ENCODE results near the gene TMC2. TPM values are rescaled to one million over a fixed set of nuclear protein-coding genes. Genes with fewer than 3 reads are reported as not detected.

The TMC2 gene
- total RNA-seq, 1 donor from 2014 or later = not detected

- Histone ChIP-seq H3K27me3 (ENCODE audit: control insufficient read depth, insufficient read depth, low read length) (peaks cover 13% of the 10 kb centered on the region), H3K4me3 (ENCODE audit: low read depth, low read length) (no peak overlapping the region), H3K36me3 (ENCODE audit: control insufficient read depth, insufficient read depth, low read length) (no peaks in the 10 kb centered on the region)
- FAIRE-seq = no peak
- no peak for TF ChIP-seq CTCF (IDR thresholded peaks at IDR 0.05; ENCODE audit: insufficient read depth, low read length, severe bottlenecking)
- DNase-seq (ENCODE audit: low read depth) = no peak
Observed at GRCh38 chr20:2559279-2559626, 22.9 kb downstream of the TMC2 start.

- TF ChIP-seq CTCF (IDR thresholded peaks at IDR 0.05; ENCODE audit: insufficient read depth, low read length, severe bottlenecking) = no peak
- peaks cover 13% of the 10 kb centered on the region for H3K27me3 ChIP-seq (ENCODE audit: control insufficient read depth, insufficient read depth, low read length)
- no peaks in the 10 kb centered on the region for H3K36me3 ChIP-seq (ENCODE audit: control insufficient read depth, insufficient read depth, low read length)
- DNase-seq (ENCODE audit: low read depth) = no peak
- no peak for FAIRE-seq
- H3K4me3 ChIP-seq (ENCODE audit: low read depth, low read length) = no peak overlapping the region
Observed at GRCh38 chr20:2559651-2560050, 23.3 kb downstream of the TMC2 start.

- Histone ChIP-seq H3K36me3 (ENCODE audit: control insufficient read depth, insufficient read depth, low read length) (no peaks in the 10 kb centered on the region), H3K4me3 (ENCODE audit: low read depth, low read length) (no peak overlapping the region), H3K27me3 (ENCODE audit: control insufficient read depth, insufficient read depth, low read length) (peaks cover 10% of the 10 kb centered on the region)
- no peak for TF ChIP-seq CTCF (IDR thresholded peaks at IDR 0.05; ENCODE audit: insufficient read depth, low read length, severe bottlenecking)
- FAIRE-seq = no peak
- no peak for DNase-seq (ENCODE audit: low read depth)
Observed at GRCh38 chr20:2563116-2563515, 26.7 kb downstream of the TMC2 start.

GRCh38 chr20:2564406-2564805 lies 28.0 kb downstream of the TMC2 start:
- DNase-seq (ENCODE audit: low read depth) (no peak), FAIRE-seq (no peak)
- no peak for TF ChIP-seq CTCF (IDR thresholded peaks at IDR 0.05; ENCODE audit: insufficient read depth, low read length, severe bottlenecking)
- Histone ChIP-seq H3K4me3 (ENCODE audit: low read depth, low read length) (no peak overlapping the region), H3K36me3 (ENCODE audit: control insufficient read depth, insufficient read depth, low read length) (no peaks in the 10 kb centered on the region), H3K27me3 (ENCODE audit: control insufficient read depth, insufficient read depth, low read length) (no peaks in the 10 kb centered on the region)

- DNase-seq (ENCODE audit: low read depth) = no peak
- Histone ChIP-seq H3K27me3 (ENCODE audit: control insufficient read depth, insufficient read depth, low read length) (no peaks in the 10 kb centered on the region), H3K4me3 (ENCODE audit: low read depth, low read length) (no peak overlapping the region), H3K36me3 (ENCODE audit: control insufficient read depth, insufficient read depth, low read length) (no peaks in the 10 kb centered on the region)
- no peak for TF ChIP-seq CTCF (IDR thresholded peaks at IDR 0.05; ENCODE audit: insufficient read depth, low read length, severe bottlenecking)
- FAIRE-seq = no peak
Observed at GRCh38 chr20:2575682-2576081, 39.3 kb downstream of the TMC2 start.

- H3K4me3 ChIP-seq (ENCODE audit: low read depth, low read length) = no peak overlapping the region
- H3K36me3 ChIP-seq (ENCODE audit: control insufficient read depth, insufficient read depth, low read length) = no peaks in the 10 kb centered on the region
- no peak for TF ChIP-seq CTCF (IDR thresholded peaks at IDR 0.05; ENCODE audit: insufficient read depth, low read length, severe bottlenecking)
- H3K27me3 ChIP-seq (ENCODE audit: control insufficient read depth, insufficient read depth, low read length) = no peaks in the 10 kb centered on the region
- FAIRE-seq = no peak
- no peak for DNase-seq (ENCODE audit: low read depth)
Observed at GRCh38 chr20:2576317-2576727, 39.9 kb downstream of the TMC2 start.

Measured in bronchial epithelial cell (primary cell).